KG1 (cell line): ENCODE measurements around the gene PTPRZ1.

Experiments used
- DNase-seq: peaks from one replicate; lab custom pipeline; 2025; lab: John Stamatoyannopoulos, UW

The PTPRZ1 gene

GRCh38 chr7:121954803-121955202 lies 81.8 kb downstream of the PTPRZ1 start:
- no peak for DNase-seq

GRCh38 chr7:121957626-121958025 lies 84.7 kb downstream of the PTPRZ1 start:
- DNase-seq, result no peak

GRCh38 chr7:121960678-121961077 lies 87.7 kb downstream of the PTPRZ1 start:
- no peak for DNase-seq

GRCh38 chr7:121961089-121961867 lies 88.3 kb downstream of the PTPRZ1 start:
- DNase-seq, result no peak

- no peak for DNase-seq
Measured at GRCh38 chr7:121966276-121966934, 93.4 kb downstream of the PTPRZ1 start.

GRCh38 chr7:121966935-121967332 lies 94.0 kb downstream of the PTPRZ1 start:
- DNase-seq, result no peak

GRCh38 chr7:121985476-121986030 lies 112.6 kb downstream of the PTPRZ1 start:
- DNase-seq, result no peak

- DNase-seq, result no peak
Measured at GRCh38 chr7:121992068-121992467, 119.1 kb downstream of the PTPRZ1 start.

GRCh38 chr7:121994625-121995410 lies 121.9 kb downstream of the PTPRZ1 start:
- peak; percentile 21 for DNase-seq

- DNase-seq, result no peak
Measured at GRCh38 chr7:122006687-122007086, 133.7 kb downstream of the PTPRZ1 start.

GRCh38 chr7:122010116-122010515 lies 137.2 kb downstream of the PTPRZ1 start:
- no peak for DNase-seq

- no peak for DNase-seq
Measured at GRCh38 chr7:122013065-122013464, 140.1 kb downstream of the PTPRZ1 start.

- DNase-seq, result no peak
Measured at GRCh38 chr7:122013630-122014029, 140.7 kb downstream of the PTPRZ1 start.

GRCh38 chr7:122014697-122015096 lies 141.7 kb downstream of the PTPRZ1 start:
- DNase-seq, result no peak

GRCh38 chr7:122018032-122018431 lies 145.1 kb downstream of the PTPRZ1 start:
- DNase-seq, result no peak

- DNase-seq, result no peak
Measured at GRCh38 chr7:122027058-122027457, 154.1 kb downstream of the PTPRZ1 start.

GRCh38 chr7:122033641-122034040 lies 160.7 kb downstream of the PTPRZ1 start:
- no peak for DNase-seq

GRCh38 chr7:122035876-122036275 lies 162.9 kb downstream of the PTPRZ1 start:
- DNase-seq, result no peak

GRCh38 chr7:122038134-122038533 lies 165.2 kb downstream of the PTPRZ1 start:
- DNase-seq, result no peak

- no peak for DNase-seq
Measured at GRCh38 chr7:122038904-122039303, 165.9 kb downstream of the PTPRZ1 start.

GRCh38 chr7:122040147-122040546 lies 167.2 kb downstream of the PTPRZ1 start:
- DNase-seq, result no peak

GRCh38 chr7:122046402-122046801 lies 173.4 kb downstream of the PTPRZ1 start:
- no peak for DNase-seq
